HG03460 (cell line): ENCODE measurements around the gene TFAP2C.
"Not testable (repeated sequence)": the region's sequence is repeated elsewhere in the genome, so short reads cannot be mapped to it uniquely, and the experiment has no call there.

Experiments used
- ATAC-seq: cut with Tn5 transposase; IDR thresholded peaks from one replicate; pipeline ENCODE4 v1.9.1; 2021; ENCODE audit not compliant: unreplicated experiment

Gene TFAP2C

DNA sequence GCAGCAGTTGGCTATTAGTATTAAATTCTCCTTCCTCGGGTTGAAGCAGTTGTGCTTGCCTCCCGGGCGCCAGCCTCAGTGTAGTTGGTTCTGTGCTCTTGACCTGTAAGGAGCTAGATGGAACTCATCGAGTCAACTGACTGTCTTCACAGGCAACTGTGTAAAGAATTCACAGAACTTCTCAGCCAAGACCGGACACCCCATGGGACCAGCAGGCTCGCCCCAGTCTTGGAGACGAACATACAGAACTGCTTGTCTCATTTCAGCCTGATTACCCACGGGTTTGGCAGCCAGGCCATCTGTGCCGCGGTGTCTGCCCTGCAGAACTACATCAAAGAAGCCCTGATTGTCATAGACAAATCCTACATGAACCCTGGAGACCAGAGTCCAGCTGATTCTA lies 8.5 kb downstream of the TFAP2C start:
- no peak for ATAC-seq

DNA sequence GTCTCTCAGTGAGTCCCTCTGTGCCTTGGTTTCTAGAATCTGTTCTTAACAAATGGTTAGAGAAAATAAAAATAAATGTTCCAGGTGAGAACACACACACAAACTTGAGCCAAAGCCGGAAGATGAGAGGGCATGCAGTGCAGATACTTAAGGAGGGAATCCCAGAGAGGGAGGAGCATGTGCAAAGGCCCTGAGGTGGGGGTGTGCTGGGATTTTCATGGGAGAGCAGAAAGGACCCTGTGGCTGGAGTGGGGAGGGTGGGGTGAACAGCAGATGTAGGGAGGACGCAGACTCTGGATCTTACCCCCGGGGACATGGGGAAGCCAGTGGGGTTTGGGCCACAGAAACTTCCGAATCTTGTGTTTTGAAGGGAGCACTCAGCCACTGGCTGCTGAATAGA lies 17.5 kb downstream of the TFAP2C start:
- no peak for ATAC-seq

DNA sequence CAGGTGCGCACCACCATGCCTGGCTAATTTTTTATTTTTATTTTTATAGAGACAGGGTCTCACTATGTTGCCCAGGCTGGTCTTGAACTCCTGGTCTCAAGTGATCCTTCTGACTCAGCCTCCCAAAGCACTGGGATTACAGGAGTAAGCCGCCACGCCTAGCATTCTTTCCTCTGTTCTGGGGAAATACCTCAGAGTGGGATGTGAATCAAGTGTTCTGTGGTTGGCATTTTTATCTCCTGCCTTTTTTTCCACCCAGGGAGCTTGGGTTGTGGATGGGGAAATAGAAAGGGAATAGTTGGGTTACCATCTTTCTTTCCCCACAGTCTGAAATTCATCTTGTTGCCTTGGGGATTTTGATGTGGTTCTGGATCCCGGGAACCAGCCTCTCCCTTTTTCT lies 24.1 kb downstream of the TFAP2C start:
- ATAC-seq: no peak

- ATAC-seq: no peak
These were observed 27.5 kb downstream of the TFAP2C start for GRCh38 chr20:56656632-56657031.

GRCh38 chr20:56657879-56658278 lies 28.8 kb downstream of the TFAP2C start:
- no peak for ATAC-seq

DNA sequence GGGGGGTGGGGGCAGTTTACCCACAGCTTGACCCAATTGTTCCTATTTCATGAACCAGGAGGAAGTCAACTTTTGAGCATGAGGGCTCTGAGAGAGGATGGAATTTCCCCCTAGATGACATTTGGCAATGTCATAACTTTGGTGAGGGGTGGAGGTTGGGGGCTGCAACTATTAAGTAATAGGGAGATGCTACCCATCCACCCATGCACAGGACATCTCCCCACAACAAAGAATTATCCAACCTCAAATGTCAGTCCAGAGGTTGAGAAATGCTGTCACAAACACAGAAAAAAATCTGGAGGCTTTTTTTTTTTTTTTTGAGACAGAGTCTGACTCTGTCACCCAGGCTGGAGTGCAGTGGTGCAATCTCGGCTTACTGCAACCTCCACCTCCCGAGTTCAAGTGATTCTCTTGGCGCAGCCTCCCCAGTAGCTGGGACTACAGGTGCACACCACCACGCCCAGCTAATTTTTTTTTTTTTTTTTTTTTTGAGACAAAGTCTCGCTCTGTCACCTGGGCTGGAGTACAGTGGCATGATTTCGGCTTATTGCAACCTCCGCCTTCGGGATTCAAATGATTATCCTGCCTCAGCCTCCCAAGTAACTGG lies 29.3 kb downstream of the TFAP2C start:
- ATAC-seq: not testable (repeated sequence)

DNA sequence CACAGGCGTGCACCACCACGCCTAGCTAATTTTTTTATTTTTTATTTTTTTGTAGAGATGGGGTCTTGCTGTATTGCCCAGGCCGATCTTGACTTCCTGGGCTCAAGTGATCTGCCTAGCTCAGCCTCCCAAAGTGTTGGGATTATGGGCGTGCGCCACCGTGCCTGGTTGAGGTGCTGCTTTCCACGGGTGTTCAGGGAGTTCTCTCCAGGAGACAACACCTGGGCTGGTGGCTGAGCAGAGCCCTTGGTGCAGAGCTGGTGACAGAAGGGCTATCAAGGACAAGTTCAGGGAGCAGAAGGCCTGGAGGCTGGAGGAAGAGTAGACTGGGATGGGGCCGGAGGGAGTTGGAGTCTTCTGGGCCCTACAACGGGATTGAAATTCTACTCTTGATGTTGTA lies 34.6 kb downstream of the TFAP2C start:
- no peak for ATAC-seq

GRCh38 chr20:56664796-56665195 lies 35.7 kb downstream of the TFAP2C start:
- no peak for ATAC-seq

- no peak for ATAC-seq
These were observed 36.7 kb downstream of the TFAP2C start for GRCh38 chr20:56665806-56666205.

DNA sequence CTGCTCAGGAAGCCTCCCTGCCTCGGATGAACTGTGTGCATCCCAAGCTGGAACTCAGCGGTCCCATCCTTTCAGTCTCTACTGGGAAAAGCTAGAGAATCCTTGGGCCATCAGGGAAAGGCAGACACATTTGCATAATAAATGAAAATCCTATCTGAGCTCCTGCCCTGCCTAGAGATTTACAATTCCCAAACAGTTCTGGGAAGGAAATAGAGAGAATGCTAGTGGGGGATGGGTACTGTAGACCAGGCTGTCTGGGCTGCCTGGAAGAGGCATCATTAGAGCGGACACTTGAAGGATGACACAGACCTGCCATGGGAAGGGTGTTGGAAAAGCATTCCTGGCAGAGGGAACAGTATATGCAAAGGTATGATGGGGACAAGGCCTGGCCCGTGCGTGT lies 44.3 kb downstream of the TFAP2C start:
- no peak for ATAC-seq

DNA sequence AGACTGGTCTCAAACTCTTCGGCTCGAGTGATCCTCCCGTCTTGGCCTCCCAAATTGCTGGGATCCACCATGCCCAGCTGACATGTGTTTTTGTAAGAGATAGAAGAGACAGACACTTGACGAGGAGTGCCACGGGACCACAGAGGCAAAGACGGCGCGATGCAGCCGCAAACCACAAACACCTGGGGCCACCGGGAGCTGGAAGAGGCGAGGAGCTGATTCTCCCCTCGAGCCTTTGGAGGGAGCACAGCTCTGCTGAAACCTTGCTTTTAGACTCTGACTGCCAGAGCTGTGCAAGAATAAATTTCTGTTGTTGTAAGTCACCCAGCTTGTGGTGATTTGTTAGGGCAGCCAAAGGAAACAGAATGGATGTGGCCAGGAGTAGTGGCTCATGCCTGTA lies 46.9 kb downstream of the TFAP2C start:
- ATAC-seq: no peak

GRCh38 chr20:56676679-56677078 lies 47.6 kb downstream of the TFAP2C start:
- no peak for ATAC-seq

DNA sequence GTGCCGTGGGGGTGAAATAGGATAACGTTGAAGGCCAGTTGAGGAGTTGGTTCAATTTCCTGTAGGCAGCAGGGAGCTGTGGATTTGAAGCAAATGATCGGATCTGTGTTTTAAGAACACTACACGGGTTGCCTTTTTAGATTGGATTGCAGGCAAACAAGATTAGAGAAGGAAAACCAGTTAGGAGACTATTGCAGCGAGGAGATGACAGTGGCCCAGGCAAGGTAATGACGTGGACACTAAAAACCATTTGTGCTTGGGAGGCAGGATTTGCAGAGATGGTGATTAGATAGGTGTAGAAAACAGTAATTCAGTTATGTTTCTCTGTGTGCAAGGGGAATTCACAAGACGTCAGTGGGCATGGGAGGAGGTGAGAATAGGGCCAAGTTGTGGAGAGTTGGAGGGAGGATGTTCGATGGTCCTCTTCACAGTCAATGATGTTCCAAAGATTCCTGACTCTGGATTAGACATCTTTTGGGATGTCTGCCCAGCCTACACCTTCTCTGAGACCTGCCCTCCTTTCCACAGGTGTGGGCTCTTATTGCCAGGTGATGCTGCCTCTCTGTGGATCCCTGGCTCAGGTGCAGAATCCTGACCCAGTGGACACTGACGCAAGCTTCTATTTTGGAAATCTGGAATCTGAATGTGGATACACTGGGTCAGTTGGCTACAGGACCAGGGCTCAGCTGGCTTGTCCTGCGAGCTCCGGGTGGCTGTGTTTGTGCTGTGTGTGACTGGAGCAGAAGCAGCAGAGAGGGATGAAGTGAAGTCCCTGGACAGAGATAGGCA lies 54.2 kb downstream of the TFAP2C start:
- no peak for ATAC-seq

- ATAC-seq: no peak
These were observed 56.8 kb downstream of the TFAP2C start for GRCh38 chr20:56685879-56686278.

- ATAC-seq: no peak
These were observed 58.0 kb downstream of the TFAP2C start for GRCh38 chr20:56687061-56687460.

- no peak for ATAC-seq
These were observed 59.0 kb downstream of the TFAP2C start for GRCh38 chr20:56688106-56688505.
